Stimulated activated CD4-positive, alpha-beta T cell treated with anti-CD3 and anti-CD28 coated beads, Interleukin-12 subunit alpha, Interleukin-12 subunit beta, amount 100 ng/mL, for 4 hours (primary cell): ENCODE measurements around the gene APOB.
"Not testable (repeated sequence)": the region's sequence is repeated elsewhere in the genome, so short reads cannot be mapped to it uniquely, and the experiment has no call there.

Experiments used
- DNase-seq: peaks from one replicate; pipeline ENCODE4 v3.0.0-alpha.2; 2020

The APOB gene

DNA sequence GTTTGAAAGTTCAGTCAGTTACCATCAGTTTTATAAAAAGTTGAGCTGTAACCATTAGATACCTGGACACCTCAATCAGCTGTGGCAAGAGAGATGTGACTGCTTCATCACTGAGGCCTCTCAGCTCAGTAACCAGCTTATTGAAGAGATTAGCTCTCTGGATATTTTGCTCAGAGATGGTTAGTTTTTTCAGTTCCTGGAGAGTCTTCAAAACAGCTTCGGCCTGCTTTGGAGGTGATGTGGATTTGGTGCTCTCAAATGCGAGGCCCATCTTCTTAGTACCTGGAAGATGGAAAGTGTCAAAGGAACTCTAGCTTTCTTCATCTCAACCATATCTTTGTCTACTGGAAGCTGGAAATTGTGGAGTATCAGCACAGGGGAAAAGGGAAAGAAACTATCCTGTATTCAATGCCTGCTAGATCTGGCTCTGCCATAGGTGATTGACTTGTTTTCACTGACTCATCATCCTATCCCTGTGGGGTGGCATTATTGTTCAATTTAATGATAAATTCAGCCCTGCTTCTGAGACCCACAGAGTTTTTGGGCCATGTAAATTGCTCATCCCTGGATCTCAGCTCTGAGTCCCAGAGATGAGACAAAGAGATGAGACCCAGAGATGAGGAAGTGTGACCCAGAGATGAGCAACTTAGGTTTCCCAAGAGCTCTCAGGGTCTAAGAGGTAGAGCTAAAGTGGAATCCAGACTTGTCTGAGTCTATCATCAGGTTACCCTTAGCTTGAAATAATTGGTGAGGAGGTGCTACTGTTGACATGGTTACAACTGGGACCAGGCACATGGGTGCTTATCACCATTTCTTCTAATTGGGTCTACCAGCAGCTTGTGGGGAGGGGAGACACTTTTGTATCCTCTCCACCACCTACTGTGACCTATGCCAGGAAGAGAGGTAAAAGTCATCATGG, 10.4 kb downstream of the APOB start:
- no peak for DNase-seq

DNA sequence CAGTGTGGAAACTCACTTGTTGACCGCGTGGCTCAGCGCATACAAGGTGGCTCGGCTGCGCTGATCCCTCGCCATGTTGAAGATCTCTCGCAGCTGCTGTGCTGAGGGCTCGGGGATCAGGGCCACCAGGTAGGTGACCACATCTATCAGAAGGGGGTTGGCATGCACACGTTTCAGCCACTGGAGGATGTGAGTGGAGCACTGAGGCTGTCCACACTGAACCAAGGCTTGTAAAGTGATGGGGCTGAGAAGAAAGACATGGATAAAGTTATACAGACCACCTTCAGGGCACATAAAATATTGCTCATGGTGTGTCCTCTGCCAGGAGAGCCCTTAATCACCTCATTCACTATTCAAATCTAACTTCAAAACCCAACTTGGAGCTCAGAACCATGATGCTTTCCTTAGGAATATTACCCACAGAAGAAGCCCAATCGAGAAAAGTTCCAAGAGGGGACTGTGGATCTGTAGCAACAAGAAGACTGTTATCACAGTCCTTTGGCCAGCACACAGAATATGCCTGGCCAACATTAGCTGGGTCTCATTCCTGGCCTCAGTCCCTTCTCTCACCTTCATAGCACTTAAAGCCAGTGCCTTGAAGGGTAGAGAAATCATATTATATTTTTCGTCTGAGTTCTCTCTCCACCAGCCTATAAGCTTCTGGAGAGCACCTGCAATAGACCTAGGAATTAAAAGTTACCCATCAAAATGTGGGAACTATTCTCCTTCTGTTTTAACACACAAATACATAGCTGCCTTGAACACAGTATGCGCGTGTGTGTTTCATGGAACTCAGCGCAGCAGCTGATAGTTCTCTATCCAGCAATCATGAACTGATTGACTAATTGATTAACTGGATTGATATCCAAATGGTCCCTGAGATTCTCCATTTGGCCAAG, 11.3 kb downstream of the APOB start:
- no peak for DNase-seq

DNA sequence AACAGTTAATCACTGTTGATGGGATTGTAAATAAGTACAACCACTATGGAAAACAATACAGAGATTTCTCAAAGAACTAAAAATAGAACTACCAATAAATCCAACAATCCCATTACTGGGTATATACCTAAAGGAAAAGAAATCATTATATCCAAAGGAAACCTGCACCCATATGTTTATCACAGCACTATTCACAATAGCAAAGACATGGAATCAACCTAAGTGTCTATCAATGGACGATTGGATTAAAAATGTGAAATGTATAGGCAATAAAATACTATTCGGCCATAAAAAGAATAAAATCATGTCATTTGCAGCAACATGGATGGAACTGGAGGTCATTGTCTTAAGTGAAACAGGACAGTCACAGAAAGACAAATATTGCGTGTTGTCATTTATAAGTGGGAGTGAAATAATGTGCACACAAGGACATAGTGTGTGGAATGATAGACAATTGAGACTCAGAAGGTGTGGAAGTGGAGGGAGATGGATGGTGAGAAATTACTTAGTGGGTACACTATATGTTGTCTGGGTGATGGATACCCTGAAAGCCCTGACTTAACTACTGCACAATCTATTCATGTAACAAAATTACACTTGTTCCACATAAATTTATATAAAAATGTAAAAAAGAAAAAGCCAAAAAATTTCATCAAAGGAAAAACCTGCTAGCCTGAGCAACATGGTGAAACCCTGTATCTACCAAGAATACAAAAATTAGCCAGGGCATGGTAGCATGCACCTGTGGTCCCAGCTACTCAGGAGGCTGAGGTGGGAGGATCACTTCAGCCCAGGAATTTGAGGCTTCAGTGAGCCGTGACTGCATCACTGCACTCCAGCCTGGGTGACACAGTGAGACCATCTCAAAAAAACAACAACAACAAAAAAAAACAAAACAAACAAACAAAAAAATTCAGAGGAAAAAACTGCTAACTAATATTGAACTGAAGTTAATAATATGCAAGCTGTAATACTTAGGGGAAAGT, 12.6 kb downstream of the APOB start:
- DNase-seq, result no peak

DNA sequence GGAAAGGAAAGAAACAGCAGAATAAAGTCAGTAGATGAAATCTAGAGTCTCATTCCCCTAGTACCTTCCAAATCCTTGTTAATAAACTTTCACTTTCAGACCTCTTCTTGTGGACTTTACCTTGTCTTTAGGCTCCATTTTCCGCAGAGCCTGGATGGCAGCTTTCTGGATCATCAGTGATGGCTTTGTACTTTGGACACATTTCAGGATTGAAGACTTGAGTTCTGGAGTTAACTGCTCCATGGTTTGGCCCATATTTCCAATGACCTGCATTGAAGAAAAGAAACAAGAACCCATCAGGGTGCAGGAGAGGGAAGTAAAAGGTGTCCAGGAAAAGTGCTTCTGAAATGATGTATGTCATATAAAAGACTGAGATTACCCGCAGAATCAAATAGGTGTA, 14.4 kb downstream of the APOB start:
- no peak for DNase-seq

DNA sequence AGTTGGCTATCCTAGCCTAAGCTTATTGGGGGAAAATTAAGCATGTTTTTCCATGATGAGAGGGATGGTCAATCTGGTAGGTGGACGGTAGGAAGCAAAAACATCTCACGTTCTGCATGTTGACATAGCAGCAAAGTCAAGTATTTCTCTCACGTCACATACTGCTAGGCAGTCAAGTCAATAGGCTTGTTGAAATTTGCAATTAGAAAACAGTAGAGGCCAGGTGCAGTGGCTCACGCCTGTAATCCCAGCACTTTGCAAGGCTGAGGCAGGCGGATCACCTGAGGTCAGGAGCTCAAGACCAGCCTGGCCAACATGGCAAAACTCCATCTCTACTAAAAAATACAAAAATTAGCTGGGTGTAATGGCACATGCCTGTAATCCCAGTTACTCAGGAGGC, 14.9 kb downstream of the APOB start:
- not testable (repeated sequence) for DNase-seq

DNA sequence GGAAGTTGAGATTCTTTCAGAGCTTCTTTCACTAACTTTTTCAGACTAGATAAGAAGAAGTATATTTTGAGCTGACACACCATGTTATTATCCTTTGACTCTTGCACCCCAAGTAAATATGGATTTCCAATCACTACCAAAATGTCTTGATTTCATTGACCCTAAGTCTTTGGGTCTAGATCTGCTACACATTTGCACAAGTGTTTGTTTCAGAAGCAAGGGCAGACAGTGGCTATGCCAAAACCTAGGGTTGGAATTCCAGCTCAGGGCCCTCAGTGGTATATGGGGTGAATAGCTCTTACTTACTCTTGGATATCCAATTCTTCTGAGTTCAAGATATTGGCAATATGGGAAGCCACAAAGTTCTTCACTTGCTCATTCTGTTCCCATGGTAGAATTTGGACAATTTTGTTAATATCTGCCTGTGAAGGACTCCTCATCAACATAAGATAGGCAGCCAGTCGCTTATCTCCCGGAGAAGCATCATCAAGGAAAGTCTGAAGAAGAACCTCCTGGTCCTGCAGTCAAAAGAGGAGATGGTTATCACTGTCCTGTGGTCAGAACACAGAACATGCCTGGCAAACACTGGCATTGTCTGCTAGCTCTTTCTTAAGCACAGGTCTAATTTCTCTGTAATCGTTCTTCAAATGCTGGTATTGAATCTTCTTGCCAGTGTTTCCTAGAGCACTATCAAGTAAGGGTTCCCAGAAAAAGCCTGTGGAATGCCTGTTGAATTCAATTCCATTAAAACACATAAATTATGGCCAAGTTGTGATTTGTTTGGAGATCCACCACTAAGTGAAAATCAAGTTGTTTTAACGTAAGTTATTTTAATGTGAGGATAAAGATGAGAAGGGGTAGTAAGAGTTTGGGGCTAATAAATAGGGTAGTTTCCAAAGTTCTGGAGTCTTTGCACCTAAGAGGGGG, 15.6 kb downstream of the APOB start:
- no peak for DNase-seq

DNA sequence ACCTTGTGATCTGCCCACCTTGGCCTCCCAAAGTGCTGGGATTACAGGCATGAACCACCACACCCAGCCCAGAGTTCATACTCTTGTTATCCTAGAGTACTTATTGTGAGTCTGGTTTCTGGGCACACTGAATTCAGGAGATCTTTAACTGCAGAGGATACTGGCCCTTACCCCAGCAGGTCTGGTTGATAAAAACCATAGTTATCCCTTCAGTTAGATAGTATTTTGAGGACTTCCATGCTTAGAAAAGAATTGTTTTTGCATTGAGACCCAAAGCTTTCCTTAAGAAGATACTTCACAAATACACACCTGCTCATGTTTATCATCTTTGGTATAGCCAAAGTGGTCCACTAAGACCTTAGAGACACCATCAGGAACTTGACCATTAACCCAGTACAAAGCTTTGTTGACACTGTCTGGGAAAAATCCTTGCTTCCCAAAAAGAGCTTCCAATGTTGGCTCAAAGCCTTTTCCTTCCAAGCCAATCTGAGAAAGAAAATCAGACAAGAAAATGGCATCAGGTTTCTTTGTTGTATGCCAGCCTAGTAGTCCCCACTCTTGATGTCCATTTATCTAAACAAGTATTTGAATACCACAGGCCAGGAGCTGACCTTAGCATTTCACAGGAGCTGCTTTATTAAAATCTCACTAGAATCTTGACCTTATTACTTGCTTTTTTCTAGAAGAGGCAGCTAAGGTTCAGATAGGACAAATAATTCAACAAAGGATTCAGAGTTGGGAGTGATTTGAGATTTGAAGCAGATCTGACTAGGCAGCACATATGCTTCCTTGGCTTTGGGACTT, 17.2 kb downstream of the APOB start:
- DNase-seq, result no peak

DNA sequence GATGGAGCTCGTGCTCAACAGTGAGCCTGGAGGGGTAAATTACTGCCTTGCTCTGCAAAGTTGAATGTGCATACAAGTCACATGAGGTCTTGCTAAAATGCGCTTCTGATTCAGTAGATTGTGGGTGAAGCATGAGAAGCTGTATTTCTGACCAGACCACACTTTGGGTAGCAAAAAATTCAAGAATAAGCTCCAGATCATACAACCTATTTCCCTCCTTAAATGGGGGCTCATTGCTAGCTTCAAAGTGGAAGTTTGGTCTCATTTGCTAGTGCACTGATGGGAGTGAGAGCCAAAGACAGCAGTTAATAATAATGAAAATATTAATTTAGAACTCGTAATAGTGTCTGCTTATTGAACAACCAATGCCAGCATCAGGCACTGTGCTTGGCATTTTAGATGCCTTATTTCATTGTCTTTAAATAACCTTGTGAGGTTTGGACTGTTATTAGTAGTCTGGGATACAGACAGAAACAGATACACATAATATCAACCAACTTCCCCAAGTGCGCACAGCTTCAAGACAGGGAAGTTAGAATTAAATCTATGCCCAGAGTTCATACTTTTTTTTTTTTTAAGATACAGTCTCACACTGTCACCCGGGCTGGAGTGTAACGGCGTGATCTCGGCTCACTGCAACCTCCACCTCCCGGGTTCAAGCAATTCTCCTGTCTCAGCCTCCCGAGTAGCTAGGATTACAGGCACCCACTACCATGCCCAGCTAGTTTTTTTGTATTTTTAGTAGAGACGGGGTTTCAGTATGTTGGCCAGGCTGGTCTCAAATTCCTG, 18.0 kb downstream of the APOB start:
- DNase-seq, result no peak

DNA sequence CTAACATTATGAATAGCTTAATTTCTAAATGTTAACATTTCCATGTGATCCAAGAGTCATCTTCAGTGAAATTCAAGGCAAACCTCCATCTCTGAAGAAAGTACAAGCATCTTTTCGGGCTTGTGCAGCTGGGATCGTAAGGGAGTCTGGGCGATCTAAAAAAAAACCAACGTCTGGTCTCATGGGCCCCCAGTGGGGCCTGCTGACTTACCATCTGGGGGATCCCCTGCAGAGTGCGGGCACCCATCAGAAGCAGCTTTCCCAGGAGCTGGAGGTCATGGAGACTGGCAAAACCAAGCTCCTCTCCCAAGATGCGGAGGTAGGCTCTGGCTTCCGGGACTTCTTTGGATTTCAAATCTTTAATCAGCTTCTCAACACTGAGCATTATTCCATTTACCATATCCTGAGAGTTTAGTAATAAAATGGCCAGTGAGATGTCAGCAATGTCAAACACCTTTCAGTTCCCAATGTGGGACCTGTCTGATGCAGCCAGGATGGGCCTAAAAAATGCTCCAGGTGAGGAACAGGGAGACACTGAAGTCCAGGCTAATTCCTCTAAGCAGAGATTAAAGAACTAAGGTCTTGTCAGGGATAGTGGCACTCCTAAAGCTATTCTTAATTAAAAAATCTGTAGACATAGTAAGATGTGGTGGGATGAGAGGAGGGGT, 19.0 kb downstream of the APOB start:
- no peak for DNase-seq

DNA sequence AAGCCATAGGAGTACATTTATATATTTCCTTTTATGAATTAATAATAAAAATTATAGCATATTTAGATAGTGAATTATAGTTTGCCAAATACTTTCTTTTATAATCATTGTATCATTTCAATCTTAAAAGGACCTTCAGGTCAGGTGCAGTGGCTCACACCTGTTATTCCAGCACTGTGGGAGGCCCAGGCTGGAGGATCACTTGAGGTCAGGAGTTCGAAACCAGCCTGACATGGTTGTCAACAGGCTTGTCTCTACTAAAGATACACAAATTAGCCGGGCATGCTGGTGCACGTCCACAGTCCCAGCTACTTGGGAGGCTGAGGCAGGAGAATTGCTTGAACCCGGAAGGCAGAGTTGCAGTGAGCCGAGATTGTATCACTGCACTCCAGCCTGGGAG, 19.7 kb downstream of the APOB start:
- DNase-seq, result no peak

DNA sequence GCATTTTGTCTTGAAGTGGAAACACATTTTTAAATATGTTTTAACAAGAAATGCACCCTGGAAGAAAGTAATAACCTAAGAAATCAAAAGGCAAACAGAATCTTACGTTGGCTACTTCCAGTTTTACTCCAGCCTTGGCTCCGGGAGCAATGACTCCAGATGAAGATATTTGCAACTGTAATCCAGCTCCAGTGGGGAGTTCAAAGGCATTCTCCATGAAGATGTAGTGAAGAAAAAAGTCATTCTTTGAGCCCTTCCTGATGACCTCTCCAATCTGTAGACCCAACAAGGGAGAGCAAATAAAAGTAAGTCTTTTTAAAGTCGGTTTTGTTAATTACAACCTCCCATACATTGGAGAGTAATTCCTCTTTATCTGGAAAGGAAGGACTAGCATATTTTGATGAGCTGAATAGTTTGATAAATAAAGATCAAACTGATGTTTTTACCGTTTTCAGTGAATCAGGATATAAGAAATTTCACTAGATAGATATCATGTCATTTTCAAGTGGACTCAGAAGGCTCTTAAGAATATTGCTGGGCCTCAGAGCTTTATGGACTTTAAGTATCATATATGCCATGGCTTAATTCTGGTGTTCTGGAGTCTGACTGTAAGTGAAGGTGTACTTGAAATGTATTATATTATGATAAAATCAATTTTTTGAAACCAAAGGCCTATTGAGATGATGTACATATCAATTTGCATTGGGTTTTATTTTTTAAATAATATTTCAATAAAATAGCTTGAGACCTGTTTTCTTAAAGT, 20.3 kb downstream of the APOB start:
- DNase-seq, result no peak

DNA sequence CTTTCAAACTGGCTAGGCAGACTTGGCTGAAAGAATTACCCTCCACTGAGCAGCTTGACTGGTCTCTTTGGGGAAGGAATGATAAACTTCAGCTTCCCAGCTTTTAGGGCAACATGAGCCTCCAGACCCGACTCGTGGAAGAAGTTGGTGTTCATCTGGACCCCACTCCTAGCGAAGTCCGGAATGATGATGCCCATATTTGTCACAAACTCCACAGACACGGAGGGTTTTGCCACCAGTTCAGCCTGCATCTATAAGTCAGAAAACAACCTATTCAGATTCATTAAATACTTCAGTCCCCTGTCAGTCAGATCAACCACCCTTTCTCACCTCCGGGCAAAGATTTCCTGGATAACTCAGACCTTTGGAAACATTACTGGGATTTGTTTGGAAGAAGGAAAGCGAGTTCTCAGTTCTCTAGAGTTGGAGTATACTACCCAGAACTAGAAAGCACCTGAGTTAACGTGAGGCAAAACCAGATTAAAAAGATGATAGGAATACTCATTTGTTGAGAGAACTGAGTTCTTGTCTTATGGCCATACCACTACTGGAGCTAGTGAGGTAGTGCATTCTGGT, 21.0 kb downstream of the APOB start:
- DNase-seq, result no peak

DNA sequence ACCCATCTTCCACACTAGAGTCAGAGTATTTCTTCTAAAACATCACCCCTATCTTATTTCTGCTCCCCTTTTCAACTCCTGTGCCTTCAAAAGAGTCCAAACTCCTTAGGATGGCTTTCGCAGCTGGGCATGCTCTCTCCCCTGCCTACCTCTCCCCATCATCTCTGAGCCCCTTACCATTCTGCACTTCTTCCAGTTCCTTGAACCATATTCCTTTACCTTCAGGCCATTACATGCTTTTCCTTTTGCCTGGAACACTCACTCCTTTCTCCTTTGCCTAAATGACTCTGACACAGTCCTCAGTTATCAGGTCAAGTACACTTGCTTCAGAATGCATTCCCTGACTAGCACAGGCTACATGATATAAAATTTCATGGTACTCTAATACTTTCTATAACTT, 22.4 kb downstream of the APOB start:
- DNase-seq, result no peak

DNA sequence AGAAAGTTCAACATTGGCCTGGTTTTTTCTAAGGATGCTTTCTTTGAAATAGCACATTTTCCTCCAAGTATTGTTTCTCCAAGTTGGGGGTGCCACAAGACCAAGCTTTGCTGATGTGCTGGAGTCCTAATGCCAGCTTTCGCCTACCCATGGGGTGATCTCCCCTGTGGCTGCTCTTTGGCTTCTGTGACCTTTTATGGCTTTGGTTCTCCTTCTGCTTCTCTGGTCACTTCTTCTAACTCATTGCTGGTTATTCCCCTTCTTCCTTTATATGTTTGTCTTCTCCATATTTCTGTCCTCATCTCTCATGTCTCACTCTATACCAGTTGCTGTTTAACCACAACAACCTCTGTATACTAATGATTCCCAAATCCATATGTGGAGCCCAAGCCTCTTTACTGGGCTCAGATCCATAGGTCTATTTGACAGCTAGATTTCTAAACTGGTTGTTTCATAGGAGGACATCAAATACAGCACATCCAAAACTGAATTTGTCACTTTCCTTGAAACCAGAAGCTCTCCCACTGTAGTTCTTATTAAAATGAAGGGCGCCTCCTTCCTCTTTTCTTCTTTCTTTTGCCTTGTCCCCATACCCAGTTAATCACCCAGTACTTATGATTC, 23.1 kb downstream of the APOB start:
- no peak for DNase-seq

DNA sequence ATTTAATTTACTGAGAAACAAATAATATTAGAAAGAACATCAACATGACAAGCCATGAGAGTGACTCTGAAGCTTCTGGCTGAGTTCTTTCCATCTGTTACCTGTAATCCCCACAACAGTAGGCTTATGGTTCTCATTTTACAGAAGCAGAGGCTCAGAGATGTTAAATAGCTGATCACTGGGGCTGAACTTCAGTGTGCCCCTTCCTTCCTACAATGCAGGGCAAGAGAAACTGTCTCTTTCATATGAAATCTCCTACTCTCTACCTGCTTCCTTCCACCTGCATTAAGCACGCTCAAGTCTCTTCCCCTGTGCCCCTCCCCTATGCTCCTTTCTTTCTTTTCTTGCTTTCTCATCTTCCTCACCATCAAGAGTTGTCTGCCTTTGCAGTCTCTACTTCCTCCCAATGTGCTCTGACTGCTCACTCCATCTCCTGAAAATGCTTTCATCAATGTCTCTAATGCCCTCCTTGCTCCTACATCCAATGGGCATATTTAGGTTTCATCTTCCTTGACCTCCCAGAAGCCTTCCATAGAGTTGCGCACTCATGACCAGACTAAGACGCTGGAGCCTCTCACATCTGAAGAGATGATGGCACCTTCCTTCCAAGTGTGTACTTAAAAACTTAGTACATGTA, 23.7 kb downstream of the APOB start:
- no peak for DNase-seq

DNA sequence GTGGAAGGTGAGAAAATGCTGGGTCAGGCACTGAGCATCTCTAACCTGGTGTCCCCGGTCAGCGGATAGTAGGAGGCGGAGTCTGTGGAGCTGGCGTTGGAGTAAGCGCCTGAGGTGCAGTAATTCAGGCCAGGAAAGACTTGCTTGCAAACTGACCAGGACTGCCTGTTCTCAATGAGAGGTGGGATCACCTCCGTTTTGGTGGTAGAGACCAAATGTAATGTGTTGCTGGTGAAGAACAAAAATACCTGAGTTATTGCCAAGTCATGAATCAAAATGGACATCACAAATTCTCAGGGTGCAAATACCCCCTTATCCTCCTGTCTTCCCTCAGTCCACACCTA, 24.2 kb downstream of the APOB start:
- DNase-seq, result no peak

DNA sequence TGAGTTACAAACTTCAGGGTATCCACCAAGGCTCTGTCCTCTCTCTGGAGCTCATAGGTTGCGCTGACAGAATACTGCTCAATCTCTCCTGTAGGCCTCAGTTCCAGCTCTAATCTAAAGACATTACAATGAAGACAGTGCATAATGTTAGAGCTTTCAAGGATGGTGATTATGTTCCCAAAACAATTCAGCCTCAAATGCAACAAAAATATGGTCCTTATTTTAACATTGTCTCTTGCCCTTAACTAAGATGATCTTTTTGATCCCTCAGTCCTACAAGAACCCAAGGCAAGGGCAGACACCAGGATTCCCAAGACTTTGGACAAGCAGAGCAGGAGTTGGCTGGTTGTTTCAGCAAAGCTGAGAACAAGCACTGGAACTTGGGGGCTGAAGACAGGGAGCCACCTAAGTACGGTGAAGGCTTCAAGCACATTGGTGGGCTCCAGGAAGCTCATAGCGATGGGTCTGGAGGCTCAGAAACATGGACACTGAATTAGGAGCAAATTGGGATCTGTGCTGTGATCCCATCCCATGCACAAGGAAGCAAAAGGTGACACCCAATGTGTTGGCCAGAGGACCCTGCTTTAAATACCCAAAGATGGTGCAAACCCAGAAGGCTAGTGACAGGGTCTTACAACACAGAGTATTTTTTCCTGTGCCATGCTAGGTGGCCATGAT, 24.7 kb downstream of the APOB start:
- DNase-seq, result no peak
